A673 (cell line): ENCODE measurements around the gene CD37. TPM values are rescaled to one million over a fixed set of nuclear protein-coding genes. Genes with fewer than 3 reads are reported as not detected.
A peak's percentile ranks its signal among the peaks of the same experiment; 100 is the strongest.

ENCODE experiments used
- BruUV-seq: library from RNA; stranded (reverse); fragments of 400-500 nt; replicated peaks from 2 replicates; lab custom pipeline; 2021; lab: Mats Ljungman, UMichigan
- CTCF ChIA-PET: fragments of 300-600 bp; sonication (Branson Sonifier 250); formaldehyde crosslinking; loops from one replicate; lab custom pipeline; 2022; ENCODE audit warnings: antibody characterized with exemption; lab: Charles Lee
- POLR2A ChIA-PET: fragments of 300-600 bp; sonication (Branson Sonifier 250); formaldehyde crosslinking; loops from one replicate; lab custom pipeline; 2022; ENCODE audit warnings: antibody characterized with exemption; ENCODE audit not compliant: low non-redundant PET; lab: Charles Lee
- DNase-seq: peaks from one replicate; pipeline ENCODE4 v3.0.0-alpha.2; 2015; ENCODE audit warnings: low spot score
- H3K27ac ChIP-seq: fragments of 200-600 bp; sonication (generic); 2 replicates; pipeline ENCODE4 v1.5.1; 2016; ENCODE audit warnings: mixed run types, low read depth, mild to moderate bottlenecking, mixed read lengths, antibody characterized with exemption, low read length; ENCODE audit not compliant: poor library complexity, severe bottlenecking
- H3K27me3 ChIP-seq: fragments of 200-600 bp; sonication (generic); replicated peaks from 2 replicates; pipeline ENCODE4 v1.6.1; 2017; ENCODE audit warnings: mixed run types, low read depth, mild to moderate bottlenecking, mixed read lengths, antibody characterized with exemption, low read length; ENCODE audit not compliant: insufficient read depth, poor library complexity
- H3K36me3 ChIP-seq: fragments of 200-600 bp; sonication (generic); 2 replicates; pipeline ENCODE4 v1.6.1; 2016; ENCODE audit warnings: mixed run types, mild to moderate bottlenecking, mixed read lengths, antibody characterized with exemption, low read length; ENCODE audit not compliant: insufficient read depth, poor library complexity, severe bottlenecking
- H3K4me1 ChIP-seq: fragments of 200-600 bp; sonication (generic); 2 replicates; pipeline ENCODE4 v1.6.1; 2017; ENCODE audit warnings: mixed run types, mild to moderate bottlenecking, mixed read lengths, antibody characterized with exemption, low read length; ENCODE audit not compliant: insufficient read depth, poor library complexity, severe bottlenecking
- H3K4me3 ChIP-seq: fragments of 200-600 bp; sonication (generic); 2 replicates; pipeline ENCODE4 v1.5.1; 2016; ENCODE audit warnings: low read depth, mixed run types, mild to moderate bottlenecking, mixed read lengths, low read length; ENCODE audit not compliant: poor library complexity, severe bottlenecking
- H3K9me3 ChIP-seq: fragments of 200-600 bp; sonication (generic); 2 replicates; pipeline ENCODE4 v1.6.1; 2016; ENCODE audit warnings: mixed run types, low read depth, mild to moderate bottlenecking, mixed read lengths, antibody characterized with exemption, low read length; ENCODE audit not compliant: poor library complexity, severe bottlenecking
- EZH2 ChIP-seq: fragments of 200-600 bp; sonication (generic); IDR thresholded peaks from 2 replicates; pipeline ENCODE4 v1.6.1; 2017; ENCODE audit warnings: borderline replicate concordance, low read depth, mild to moderate bottlenecking, mixed read lengths, antibody characterized with exemption, low read length; ENCODE audit not compliant: poor library complexity, severe bottlenecking
- intact Hi-C: fragments of 100-400 bp; cut with micrococcal nuclease; formaldehyde crosslinking; loops from one replicate; pipeline ENCODE4 v1.10.0; 2022; ENCODE audit not compliant: unreplicated experiment
- total RNA-seq: library from RNA; stranded (reverse); gene quantifications from 2 replicates; pipeline ENCODE4 v1.2.3, GENCODE V29; 2021
- TF ChIP-seq, protein P1 (sequence below): fragments of 300-800, 200-600 bp; sonication (generic); conservative IDR thresholded peaks from 2 replicates; pipeline ENCODE4 v1.5.1; 2017; ENCODE audit warnings: low read depth, mild to moderate bottlenecking, antibody characterized with exemption, low read length, moderate library complexity, mixed read lengths

CD37 gene
- total RNA-seq, 1 experiment from 2014 or later: not detected

DNA sequence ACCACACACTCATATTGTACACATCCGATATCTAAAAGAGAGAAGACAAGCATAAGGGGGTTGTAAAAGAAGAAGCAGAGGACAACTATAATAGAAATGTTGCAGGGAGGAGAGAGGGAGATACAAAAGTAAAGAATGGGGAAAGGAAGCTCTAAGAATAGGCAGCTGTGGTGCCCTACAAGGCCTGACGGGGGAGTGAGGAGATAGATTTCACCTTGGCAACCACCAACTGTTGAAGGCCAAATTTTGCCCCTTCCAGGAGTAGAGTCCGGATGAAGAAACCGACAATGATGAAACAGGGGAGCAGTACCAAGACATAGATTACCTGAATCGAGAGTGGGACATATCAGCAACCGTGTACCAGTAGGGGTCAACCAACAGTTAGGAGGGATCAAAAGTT lies 26.1 kb upstream of the CD37 start:
- Histone ChIP-seq H3K27ac (no peak overlapping the region), H3K36me3 (no peaks in the 10 kb centered on the region), H3K27me3 (no peaks in the 10 kb centered on the region), H3K4me3 (no peak overlapping the region), H3K4me1 (no peaks in the 10 kb centered on the region), H3K9me3 (no peaks in the 10 kb centered on the region)
- ChIA-PET CTCF (no interaction called here), POLR2A (interaction anchor here (0.5 kb wide), 1 partner anchor 18 kb away, joined by 4 read pairs; no protein-coding TSS in a partner anchor)
- intact Hi-C loops: no loop called here
- no peak for DNase-seq
- no TSS peak for BruUV-seq
- TF ChIP-seq, protein P1, sequence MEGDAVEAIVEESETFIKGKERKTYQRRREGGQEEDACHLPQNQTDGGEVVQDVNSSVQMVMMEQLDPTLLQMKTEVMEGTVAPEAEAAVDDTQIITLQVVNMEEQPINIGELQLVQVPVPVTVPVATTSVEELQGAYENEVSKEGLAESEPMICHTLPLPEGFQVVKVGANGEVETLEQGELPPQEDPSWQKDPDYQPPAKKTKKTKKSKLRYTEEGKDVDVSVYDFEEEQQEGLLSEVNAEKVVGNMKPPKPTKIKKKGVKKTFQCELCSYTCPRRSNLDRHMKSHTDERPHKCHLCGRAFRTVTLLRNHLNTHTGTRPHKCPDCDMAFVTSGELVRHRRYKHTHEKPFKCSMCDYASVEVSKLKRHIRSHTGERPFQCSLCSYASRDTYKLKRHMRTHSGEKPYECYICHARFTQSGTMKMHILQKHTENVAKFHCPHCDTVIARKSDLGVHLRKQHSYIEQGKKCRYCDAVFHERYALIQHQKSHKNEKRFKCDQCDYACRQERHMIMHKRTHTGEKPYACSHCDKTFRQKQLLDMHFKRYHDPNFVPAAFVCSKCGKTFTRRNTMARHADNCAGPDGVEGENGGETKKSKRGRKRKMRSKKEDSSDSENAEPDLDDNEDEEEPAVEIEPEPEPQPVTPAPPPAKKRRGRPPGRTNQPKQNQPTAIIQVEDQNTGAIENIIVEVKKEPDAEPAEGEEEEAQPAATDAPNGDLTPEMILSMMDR: no peak
- no peak for TF ChIP-seq EZH2

- intact Hi-C loops: no loop called here
- no peak for TF ChIP-seq EZH2
- TF ChIP-seq, protein P1: no peak
- no TSS peak for BruUV-seq
- POLR2A ChIA-PET: no interaction called here
- Histone ChIP-seq H3K27me3 (no peaks in the 10 kb centered on the region), H3K36me3 (no peaks in the 10 kb centered on the region), H3K27ac (no peak overlapping the region), H3K4me3 (no peak overlapping the region), H3K4me1 (peaks cover 12% of the 10 kb centered on the region), H3K9me3 (peaks cover 7% of the 10 kb centered on the region)
- CTCF ChIA-PET: interaction anchor here (0.6 kb wide), 1 partner anchor 66 kb away, joined by 3 read pairs; no protein-coding TSS in a partner anchor
- peak; percentile 31 for DNase-seq
Observed at GRCh38 chr19:49315111-49315510, 20.1 kb upstream of the CD37 start.

- H3K4me1 ChIP-seq: peaks cover 12% of the 10 kb centered on the region
- H3K36me3 ChIP-seq: no peaks in the 10 kb centered on the region
- BruUV-seq: no TSS peak
- TF ChIP-seq EZH2: no peak
- TF ChIP-seq, protein P1: no peak
- POLR2A ChIA-PET: no interaction called here
- DNase-seq: no peak
- no peak overlapping the region for H3K27ac ChIP-seq
- intact Hi-C loops: no loop called here
- H3K27me3 ChIP-seq: no peaks in the 10 kb centered on the region
- CTCF ChIA-PET: no interaction called here
- no peak overlapping the region for H3K4me3 ChIP-seq
- peaks cover 7% of the 10 kb centered on the region for H3K9me3 ChIP-seq
Observed at GRCh38 chr19:49316284-49316683, 18.9 kb upstream of the CD37 start.
